Kidney capillary endothelial cell (primary cell): ENCODE data around the gene PLIN3.
A peak's percentile ranks its signal among the peaks of the same experiment; 100 is the strongest.
"Not testable (repeated sequence)": the region's sequence is repeated elsewhere in the genome, so short reads cannot be mapped to it uniquely, and the experiment has no call there.

Source experiments
- DNase-seq: peaks from one replicate; pipeline ENCODE4 v3.0.0-alpha.2; 2018; ENCODE audit warnings: low spot score

Gene PLIN3

DNA sequence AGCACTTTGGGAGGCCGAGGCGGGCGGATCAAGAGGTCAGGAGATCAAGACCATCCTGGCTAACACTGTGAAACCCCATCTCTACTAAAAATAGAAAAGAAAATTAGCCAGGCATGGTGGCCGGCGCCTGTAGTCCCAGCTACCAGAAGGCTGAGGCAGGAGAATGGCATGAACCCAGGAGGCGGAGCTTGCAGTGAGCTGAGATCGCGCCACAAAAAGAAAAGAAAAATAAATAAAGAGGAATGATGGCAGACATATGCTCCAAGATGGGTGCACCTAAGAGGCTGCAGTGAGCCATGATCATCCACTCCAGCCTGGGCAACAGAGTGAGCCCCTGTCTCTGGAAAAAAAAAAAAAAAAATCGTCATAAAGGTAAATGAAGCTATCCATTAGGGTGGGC lies 21.5 kb downstream of the PLIN3 start:
- DNase-seq = not testable (repeated sequence)

DNA sequence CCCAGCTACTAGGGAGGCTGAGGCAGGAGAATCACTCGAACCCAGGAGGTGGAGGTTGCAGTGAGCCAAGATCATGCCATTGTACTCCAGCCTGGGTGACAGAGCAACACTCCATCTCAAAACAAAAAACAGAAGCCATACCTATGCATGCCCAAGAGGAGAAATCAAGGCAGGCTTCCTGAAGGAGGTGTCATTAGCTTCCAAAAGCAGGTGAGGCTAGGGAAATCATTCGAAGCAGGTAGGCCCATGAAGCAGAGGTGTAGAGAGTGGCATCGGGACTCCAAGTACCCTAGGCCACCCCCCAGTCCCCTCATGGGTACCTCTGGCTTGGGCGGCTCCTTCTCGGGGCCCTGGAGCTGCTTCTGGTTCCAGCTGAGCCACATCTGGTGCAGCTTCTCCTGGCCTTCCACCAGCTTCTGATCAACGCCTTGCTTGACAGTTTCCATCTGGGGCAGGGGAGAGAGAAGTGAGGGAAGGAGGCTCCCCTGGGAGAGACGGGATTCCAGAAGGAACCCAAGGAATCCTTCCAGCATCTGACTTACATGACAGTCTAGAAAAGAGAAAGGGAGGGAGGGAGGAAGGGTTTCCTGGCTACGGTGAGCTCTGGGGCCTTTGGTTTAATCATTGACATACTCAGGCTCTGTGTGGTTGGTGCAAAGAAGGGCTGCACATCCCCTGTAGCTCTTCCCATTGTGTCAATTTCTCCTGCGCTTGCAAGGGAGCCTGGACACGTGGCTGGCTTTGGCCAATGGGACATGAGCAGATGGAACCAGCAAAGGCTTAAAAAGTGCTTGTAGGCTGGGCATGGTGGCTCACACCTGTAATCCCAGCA lies 22.9 kb downstream of the PLIN3 start:
- DNase-seq = no peak

DNA sequence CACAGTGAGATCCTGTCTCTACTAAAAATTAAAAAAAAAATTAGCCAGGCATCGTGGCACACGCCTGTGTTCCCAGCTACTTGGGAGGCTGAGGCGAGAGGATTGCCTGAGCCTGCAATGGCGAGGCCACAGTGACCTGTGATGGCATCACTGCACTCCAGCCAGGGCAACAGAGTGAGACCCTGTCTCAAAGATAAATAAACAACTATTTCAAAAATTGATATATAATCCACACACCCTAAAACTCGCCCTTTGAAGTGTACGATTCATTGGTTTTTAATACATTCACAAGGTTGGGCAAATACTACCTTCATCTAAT lies 23.9 kb downstream of the PLIN3 start:
- DNase-seq = no peak

DNA sequence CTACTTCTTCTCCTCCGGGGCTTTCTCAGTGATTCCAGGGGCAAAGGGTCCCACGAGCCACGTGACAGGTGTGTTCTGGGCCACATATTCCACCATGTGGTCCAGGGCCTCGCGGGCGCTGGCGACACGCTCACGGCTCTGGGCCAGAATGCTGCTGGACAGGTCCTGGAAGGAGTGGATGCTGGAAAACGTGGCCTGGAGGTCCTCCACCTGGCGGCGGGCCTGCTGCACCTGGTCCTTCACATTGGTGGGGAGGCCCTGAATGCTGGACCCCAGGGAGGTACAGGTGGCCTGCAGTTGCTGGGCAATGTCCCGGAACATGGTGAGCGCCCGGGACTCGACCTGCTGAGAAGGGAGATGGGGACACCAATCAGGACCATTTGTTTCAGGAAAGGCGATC lies 28.3 kb downstream of the PLIN3 start:
- DNase-seq = no peak

DNA sequence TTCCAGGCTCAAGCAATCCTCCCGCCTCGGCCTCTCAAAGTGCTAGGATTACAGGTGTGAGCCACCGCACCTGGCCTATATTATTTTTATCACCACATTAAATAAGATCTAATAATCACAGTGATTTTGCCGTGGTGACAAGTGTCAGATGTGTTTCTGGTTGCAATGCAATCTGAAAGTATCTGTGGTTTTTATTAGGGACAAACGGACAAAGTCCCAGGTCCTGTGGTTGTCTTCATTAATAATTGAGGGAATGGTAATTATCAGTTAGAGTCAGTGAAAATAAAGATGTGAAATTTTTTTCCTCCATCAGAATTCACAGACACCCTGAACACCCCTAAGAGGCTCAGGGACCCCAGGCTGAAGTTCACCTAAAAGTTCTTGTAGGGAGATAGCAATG lies 34.7 kb downstream of the PLIN3 start:
- DNase-seq = no peak

DNA sequence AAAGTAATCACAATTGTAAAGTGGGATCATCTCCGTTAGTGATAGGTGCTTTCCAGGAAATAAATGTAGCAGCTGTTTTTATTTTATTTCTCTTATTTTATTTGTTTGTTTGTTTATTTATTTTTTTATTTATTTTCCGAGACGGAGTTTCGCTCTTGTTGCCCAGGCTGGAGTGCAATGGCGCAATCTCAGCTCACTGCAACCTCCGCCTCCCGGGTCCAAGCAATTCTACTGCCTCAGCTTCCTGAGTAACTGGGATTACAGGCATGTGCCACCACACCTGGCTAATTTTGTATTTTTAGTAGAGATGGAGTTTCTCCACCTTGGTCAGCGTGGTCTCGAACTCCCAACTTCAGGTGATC lies 35.5 kb downstream of the PLIN3 start:
- not testable (repeated sequence) for DNase-seq

DNA sequence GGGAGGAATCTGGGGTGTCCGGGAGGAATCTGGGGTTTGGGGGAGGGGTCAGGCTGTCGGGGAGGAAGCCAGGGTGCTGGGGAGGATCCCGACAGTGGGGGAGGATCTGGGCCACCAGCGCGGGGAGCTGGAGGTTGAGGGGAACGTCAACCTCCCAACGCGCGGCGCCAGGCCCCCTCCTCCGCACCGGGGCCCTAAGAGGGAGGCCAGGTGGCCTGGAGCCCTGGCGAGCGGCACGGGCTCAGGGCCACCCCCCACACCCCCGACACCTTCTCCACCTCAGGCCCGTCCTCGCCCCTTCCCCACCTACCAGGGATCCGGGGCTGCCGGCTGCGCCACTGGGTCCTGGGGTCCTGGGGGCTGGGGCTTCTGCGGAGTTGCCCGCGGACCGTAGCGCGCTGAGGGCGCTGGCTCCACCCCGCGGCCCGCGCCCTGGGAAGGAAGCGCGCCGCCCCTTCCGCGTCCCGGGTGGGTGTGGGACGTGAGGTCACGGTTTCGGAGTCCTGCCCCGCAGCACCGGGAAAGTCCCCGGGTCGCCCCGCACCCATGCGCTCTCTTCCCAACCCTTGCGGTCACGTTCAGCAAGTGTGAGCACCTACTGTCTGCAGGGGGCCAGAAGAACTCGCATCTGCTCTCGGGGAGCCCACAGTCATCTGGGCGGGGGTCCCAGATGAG lies 36.0 kb downstream of the PLIN3 start, which contains the start of gene TICAM1:
Gene TICAM1 (minus strand): TSS at position 409 of the 675 bp plus-strand sequence. CDS start 13,335 bp downstream, outside the sequence.
- no peak for DNase-seq

DNA sequence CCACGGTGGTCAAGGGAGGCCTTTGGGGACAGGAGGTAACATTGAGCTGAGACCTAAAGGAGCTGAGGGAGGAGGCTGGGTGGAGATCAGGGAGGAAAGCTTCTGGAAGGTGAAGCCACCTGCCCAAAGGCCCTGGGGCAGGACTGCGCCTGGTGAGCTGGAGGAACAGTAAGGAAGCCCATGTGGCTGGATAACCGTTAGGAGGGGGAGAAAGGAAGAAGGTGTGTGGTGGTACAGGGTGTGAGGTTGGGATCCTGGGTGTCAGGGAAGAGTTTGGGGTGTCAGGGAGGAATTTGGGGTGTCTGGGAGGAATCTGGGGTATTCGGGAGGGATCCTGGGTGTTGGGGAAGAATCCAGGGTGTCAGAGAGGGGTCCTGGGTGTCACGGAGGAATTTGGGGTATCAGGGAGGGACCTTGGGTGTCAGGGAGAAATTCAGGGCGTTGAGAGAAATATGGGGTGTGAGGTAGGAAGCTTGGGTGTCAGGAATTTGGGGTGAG lies 36.6 kb downstream of the PLIN3 start:
- DNase-seq = no peak

DNA sequence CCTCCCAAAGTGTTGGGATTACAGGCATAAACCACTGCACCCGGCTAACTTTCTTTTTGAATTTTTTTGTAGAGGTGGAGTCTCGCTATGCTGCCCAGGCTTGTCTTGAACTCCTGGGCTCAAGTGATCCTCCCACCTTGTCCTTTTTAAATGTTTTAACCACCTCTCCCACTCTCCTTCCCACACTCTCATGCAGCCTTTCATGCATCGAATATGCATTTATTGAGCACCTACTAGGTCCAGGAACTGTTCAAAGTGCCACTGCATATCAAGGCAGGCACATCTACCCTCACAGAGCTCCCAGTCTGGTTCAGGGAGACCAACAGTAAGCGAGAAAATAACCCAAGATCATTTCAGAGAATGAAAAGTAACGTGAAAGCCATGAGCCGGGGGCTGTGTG lies 37.1 kb downstream of the PLIN3 start:
- no peak for DNase-seq

DNA sequence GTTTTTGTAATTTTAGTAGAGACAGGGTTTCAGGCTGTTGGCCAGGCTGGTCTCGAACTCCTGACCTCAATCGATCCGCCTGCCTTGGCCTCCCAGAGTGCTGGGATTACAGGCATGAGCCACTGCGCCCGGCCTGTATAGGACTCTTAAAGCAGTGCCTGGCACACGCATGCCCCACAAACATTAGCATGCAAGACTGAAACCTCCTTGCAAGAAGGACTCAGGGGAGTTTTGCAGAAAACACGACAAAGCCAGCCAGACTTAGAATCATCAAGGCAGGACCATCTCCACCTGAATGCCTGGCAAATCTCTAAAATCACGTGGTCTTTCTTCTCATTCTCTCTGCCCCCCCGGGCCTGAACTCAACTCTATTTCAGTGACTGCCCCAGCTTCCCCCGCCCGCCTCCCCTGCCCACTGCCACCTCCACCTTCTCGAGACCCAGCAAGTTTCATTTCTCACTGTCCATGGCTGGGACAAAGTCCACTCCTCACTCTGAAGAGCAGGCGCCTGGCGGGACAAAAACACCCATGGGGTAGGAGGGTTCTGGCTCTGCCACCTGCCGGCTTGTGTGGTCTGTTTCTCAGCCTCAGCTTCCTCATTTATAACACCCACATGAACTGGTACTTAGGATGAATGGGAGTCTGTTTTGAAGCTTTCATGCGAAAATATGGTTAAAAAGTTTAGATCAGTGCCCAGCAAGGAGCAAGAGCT lies 38.3 kb downstream of the PLIN3 start:
- DNase-seq = no peak

DNA sequence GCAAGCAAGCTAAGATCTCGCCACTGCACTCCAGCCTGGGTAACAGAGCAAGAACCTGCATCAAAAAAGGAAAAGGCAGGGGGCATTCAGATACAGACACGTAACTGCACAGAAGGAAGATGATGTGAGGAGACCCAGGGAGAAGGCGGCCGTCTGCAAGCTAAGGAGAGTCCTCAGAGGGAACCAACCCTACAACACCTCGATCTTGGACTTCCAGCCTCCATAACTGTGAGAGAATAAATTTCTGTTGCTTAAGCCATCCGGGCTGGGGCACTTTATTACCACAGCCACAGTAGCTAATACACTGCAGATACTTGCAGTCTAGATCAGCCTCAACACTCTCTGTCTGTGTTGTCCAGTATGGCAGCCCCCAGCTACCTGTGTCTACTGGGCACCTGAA lies 43.9 kb downstream of the PLIN3 start:
- no peak for DNase-seq

DNA sequence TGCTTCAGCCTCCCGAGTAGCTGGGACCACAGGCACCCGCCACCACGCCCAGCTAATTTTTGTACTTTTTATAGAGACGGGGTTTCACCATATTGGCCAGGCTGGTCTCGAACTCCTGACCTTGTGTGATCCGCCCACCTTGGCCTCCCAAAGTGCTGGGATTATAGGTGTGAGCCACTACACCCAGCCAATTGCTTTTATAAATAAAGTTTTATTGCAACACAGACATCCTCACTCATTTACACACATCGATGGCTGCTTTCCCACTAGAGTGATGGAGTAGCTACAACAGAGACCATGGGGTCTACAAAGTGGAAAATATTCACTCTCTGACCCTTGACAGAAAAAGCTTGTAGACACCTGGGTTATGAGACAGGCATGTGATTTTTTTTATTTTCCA lies 45.1 kb downstream of the PLIN3 start:
- not testable (repeated sequence) for DNase-seq

DNA sequence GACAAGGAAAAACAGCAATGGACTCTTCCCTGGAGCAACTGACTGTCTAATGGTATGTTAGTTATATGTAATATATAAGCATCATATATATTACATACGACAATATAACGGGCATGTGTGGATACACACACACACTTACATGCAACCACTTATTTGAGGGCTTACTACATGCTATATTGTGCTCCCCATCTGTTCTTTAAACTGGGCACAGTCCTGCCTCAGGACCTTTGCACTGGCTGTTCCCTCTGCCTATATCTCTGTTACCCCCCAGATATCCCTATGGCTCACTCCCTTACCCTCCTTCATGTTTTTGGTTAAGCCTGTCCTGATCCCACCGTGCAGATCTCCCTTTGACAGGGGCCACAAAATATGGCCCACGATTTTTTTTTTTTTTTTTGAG lies 46.2 kb downstream of the PLIN3 start:
- DNase-seq = no peak

DNA sequence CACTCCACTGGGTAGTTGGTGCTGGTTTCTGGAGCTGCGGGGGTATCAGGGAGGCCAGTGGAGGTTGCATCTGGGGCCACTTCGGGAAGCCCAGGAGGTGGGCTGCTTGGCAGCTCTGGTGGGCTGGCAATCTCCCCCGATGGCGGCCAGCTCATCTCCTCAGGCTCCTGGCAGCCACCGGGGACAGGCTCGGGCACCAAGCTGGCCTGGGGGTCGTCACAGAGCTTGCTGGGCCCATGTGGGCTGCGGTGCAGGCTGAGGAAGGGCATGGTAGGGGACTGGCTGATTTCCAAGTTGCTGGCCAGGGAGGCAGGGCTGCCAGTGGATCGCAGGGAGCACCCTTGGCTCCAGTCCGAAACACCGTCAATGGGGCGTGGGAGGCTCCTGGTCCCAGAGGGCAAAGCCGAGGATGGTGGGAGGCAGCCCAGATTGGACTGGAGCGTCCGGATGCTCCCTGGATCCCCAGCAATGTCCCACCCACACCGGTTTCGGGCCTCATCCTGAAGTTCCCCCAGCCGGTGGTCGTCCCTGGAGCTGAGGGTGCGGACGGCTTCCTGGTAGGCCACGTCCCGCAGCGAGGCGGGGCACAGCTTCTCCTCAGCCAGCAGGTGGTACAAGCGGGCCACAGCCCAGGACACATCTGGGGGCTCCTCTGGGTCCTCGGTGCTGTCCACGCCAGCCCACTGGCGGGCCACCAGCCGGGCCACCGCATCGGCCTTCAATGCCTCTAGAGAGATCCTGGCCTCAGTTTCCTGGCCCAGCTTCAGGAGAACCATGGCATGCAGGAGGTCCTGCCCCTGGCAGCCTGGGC lies 49.8 kb downstream of the PLIN3 start:
- DNase-seq = no peak

DNA sequence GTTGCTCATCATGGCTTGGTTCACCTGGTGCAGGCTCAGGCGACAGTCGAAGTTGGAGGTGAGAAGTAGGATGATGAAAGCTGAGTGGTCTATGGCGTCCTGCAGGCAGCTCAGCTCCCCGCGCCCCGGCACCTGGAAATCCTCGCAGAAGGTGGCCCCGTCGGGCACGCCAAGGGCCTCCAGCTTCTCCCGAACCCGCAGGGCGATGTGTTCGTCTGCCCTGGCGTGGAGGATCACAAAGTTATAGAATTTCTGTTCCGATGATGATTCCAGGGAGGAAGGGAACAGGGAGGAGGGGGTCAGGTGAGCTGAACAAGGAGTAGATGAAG lies 50.6 kb downstream of the PLIN3 start:
- DNase-seq = no peak

DNA sequence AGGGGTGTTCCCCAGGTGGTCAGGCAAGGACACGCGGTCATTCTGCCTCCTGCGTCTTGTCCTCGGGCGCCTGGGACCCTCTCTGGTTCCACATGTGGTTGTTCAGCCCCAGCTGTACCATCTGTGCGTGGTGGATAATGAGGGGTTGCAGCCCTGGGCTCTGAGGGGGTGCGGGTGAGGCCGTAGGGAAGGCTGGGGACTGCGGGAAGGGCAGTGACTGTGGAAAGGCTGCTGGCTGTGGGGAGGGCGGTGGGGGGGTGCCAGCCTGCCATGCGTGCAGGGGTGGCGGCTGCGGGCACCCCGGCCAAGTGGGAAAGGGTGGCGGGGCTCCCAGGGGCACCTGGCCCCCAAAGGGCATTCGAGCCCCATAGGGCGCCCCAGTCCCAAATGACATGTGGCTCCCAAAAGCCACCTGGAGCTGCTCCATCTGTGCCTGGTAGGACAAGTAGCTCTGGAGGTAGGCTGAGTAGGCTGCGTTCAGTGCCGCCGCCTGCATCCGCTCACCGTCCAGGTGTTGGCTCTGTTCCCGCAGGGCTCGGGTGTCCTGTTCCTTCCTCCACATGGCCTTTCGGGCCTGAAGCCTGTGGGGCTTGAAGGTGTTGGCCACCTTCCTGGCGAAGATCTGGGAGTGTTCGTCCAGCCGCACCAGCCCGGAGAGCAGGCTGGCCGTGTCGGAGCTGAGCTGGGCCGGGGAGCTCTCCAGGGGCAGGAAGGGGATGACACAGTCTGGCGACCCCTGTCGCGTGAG lies 51.1 kb downstream of the PLIN3 start:
- DNase-seq = no peak

DNA sequence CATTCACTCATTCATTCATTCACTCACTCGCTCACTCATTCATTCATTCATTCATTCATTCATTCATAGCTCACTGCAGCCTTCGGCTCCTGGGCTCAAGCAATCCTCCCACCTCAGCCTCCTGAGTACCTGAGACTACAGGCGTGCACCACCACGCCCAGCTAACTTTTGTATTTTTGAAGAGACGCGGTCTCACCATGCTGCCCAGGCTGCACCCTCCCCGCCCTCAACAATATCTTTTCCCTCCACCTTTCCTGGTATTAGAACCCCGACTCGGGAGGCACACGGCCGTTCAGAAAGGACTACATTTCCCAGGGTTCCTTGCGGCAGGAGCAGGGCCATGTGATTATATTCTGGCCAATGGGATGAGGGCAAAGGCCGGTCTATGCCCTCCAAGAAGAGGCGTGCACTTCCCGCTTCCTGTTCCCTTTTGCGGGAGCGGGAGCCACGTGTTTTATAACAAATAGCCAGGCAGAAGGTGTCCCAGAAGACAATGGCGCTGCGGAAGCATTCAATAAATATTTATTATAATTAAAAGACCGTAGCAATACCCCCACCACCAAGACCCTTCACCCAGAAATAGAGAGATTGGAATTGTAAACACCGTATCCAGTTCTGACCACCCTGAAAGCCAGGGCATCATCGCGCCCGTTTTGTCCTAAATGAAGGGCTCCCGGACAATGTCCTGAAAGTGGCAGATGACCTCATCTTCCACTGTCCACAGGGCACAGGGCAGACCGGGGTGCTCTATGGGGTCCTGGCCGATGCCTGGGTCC lies 51.9 kb downstream of the PLIN3 start:
- peak; percentile 90 for DNase-seq

DNA sequence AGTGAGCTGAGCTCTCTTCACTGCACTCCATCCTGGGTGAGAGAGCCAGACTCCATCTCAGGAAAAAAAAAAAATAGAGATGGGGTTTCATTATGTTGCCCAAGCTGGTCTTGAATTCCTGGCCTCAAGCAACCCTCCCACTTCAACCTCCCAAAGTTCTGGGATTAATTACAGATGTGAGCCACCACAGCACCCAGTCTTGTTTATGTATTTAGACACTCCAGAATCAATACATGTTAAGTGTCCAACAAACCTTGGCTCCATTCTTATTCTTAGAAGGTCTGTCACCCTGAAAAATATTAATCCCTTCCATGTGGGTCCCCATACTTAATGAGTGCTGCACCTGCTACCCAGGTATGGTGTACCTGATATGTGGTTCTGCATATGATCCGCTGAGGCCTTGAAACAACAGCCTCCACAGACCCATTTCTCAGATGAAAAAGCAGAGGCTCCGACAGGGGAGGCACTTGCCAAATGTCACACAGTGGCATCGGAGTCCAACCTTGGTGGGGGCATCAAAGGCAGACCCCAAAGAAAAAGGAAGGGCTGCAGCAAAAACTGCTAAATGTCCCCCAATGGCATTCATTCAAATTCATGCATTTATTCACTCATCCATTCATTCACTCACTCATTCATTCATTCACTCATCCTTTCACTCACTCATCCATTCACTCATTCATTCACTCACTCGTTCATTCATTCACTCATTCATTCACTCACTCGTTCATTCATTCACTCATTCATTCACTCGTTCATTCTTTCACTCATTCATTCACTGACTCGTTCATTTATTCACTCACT lies 52.6 kb downstream of the PLIN3 start:
- no peak for DNase-seq

DNA sequence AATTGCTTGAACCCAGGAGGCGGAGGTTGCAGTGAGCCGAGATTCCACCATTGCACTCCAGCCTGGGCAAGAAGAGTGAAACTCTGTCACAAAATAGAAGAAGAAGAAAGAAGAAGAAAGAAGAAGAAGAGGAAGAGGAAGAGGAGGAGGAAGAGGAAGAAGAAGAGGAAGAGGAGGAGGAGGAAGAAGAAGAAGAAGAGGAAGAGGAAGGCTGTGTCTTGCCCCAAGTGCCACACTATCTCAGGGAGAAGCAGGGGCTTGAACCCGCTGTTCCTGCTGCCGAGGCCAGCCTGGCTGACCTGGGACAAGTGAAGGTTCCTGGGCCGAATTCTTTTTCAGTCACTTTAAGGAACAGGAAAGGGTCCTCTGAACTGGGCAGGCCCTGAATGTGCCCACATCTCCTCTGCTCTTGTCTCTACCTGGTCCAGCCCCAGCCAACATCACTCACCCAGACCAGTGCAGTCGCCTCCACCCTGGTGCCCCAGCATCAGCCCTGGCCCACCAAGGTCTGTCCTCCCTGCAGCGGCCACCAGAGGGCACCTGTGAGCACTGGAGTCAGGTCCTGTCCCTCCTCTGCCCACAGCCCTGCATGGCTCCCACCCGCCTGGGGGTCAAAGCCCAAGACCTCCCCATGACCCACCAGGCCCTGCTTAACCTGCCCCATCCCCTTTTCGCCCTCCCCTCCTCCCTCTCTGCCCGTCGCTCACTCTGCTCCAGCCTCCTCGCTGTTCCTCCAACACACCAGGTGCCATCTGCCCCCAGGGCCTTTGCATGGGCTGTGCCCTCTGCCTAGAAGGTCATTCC lies 55.9 kb downstream of the PLIN3 start:
- DNase-seq = peak; percentile 60
